H9 (cell line): ENCODE results near the gene SPTBN1. TPM values are rescaled to one million over a fixed set of nuclear protein-coding genes. Genes with fewer than 3 reads are reported as not detected.

Experiments
- DNase-seq: peaks from one replicate; pipeline ENCODE4 v3.0.0-alpha.2; 2017
- H2AFZ ChIP-seq: one replicate; pipeline ENCODE4 v1.6.1; 2013; ENCODE audit warnings: mild to moderate bottlenecking, low read length, control low read depth, moderate library complexity
- H2AK5ac ChIP-seq: 2 replicates; pipeline ENCODE4 v1.6.1; 2013; ENCODE audit warnings: low read length, control low read depth, mixed read lengths; ENCODE audit not compliant: insufficient read length
- H2BK120ac ChIP-seq: one replicate; pipeline ENCODE4 v1.6.1; 2013; ENCODE audit warnings: low read depth, mild to moderate bottlenecking, low read length, control low read depth, inconsistent platforms; ENCODE audit not compliant: poor library complexity, severe bottlenecking
- H2BK12ac ChIP-seq: 2 replicates; pipeline ENCODE4 v1.6.1; 2013; ENCODE audit warnings: low read length, control low read depth, mixed read lengths, low read depth; ENCODE audit not compliant: insufficient read length
- H2BK15ac ChIP-seq: 2 replicates; pipeline ENCODE4 v1.6.1; 2013; ENCODE audit warnings: low read depth, low read length, control low read depth
- H2BK20ac ChIP-seq: one replicate; pipeline ENCODE4 v1.6.1; 2013; ENCODE audit warnings: low read depth, mild to moderate bottlenecking, low read length, control low read depth, inconsistent platforms; ENCODE audit not compliant: poor library complexity, severe bottlenecking
- H2BK5ac ChIP-seq: 2 replicates; pipeline ENCODE4 v1.6.1; 2013; ENCODE audit warnings: low read length, control low read depth, mixed read lengths; ENCODE audit not compliant: insufficient read length
- H3K14ac ChIP-seq: 2 replicates; pipeline ENCODE4 v1.6.1; 2013; ENCODE audit warnings: low read length, control low read depth; ENCODE audit not compliant: insufficient read depth
- H3K18ac ChIP-seq: 2 replicates; pipeline ENCODE4 v1.6.1; 2013; ENCODE audit warnings: low read depth, mild to moderate bottlenecking, mixed read lengths, low read length, control low read depth; ENCODE audit not compliant: insufficient read length
- H3K23ac ChIP-seq: 2 replicates; pipeline ENCODE4 v1.6.1; 2013; ENCODE audit warnings: low read length, control low read depth, mixed read lengths, low read depth; ENCODE audit not compliant: insufficient read length
- H3K23me2 ChIP-seq: 2 replicates; pipeline ENCODE4 v1.6.1; 2013; ENCODE audit warnings: low read depth, mild to moderate bottlenecking, mixed read lengths, low read length, control low read depth; ENCODE audit not compliant: insufficient read length, poor library complexity, severe bottlenecking
- H3K27ac ChIP-seq: 2 replicates; pipeline ENCODE4 v1.5.1; 2013; ENCODE audit warnings: low read length, control low read depth, mixed read lengths, low read depth; ENCODE audit not compliant: insufficient read length
- H3K27me3 ChIP-seq: 2 replicates; pipeline ENCODE4 v1.6.1; 2013; ENCODE audit warnings: low read length, control low read depth, inconsistent platforms; ENCODE audit not compliant: insufficient read depth
- H3K4ac ChIP-seq: 2 replicates; pipeline ENCODE4 v1.6.1; 2013; ENCODE audit warnings: low read depth, mild to moderate bottlenecking, control low read depth, inconsistent platforms, low read length, moderate library complexity
- H3K4me1 ChIP-seq: 2 replicates; pipeline ENCODE4 v1.6.1; 2013; ENCODE audit warnings: low read length, control low read depth, inconsistent platforms; ENCODE audit not compliant: insufficient read depth
- H3K4me2 ChIP-seq: 2 replicates; pipeline ENCODE4 v1.6.1; 2013; ENCODE audit warnings: low read length, control low read depth, mixed read lengths; ENCODE audit not compliant: insufficient read length, insufficient read depth
- H3K56ac ChIP-seq: 2 replicates; pipeline ENCODE4 v1.6.1; 2013; ENCODE audit warnings: low read depth, mild to moderate bottlenecking, mixed read lengths, low read length, control low read depth; ENCODE audit not compliant: insufficient read length
- H3K79me1 ChIP-seq: 2 replicates; pipeline ENCODE4 v1.6.1; 2013; ENCODE audit warnings: low read depth, mild to moderate bottlenecking, moderate library complexity, low read length, control low read depth, inconsistent platforms; ENCODE audit not compliant: insufficient read depth, poor library complexity, severe bottlenecking
- H3K79me2 ChIP-seq: 2 replicates; pipeline ENCODE4 v1.6.1; 2013; ENCODE audit warnings: low read length, control low read depth, inconsistent platforms; ENCODE audit not compliant: insufficient read depth
- H3K9ac ChIP-seq: 2 replicates; pipeline ENCODE4 v1.6.1; 2013; ENCODE audit warnings: low read length, control low read depth, mixed read lengths; ENCODE audit not compliant: insufficient read length; ENCODE audit errors: extremely low read depth
- H3K9me3 ChIP-seq: one replicate; pipeline ENCODE4 v1.6.1; 2013; ENCODE audit warnings: low read depth, low read length, inconsistent platforms; ENCODE audit not compliant: control insufficient read depth
- H3T11ph ChIP-seq: one replicate; pipeline ENCODE4 v1.6.1; 2013; ENCODE audit warnings: mild to moderate bottlenecking, low read length, control low read depth, inconsistent platforms
- H4K20me1 ChIP-seq: one replicate; pipeline ENCODE4 v1.6.1; 2013; ENCODE audit not compliant: control insufficient read depth, insufficient read length, insufficient read depth
- H4K5ac ChIP-seq: 2 replicates; pipeline ENCODE4 v1.6.1; 2013; ENCODE audit warnings: low read depth, mild to moderate bottlenecking, mixed read lengths, low read length, control low read depth; ENCODE audit not compliant: insufficient read length
- H4K8ac ChIP-seq: replicated peaks from 2 replicates; pipeline ENCODE4 v1.6.1; 2013; ENCODE audit warnings: low read length, control low read depth, mixed read lengths, low read depth; ENCODE audit not compliant: insufficient read length
- H4K91ac ChIP-seq: 2 replicates; pipeline ENCODE4 v1.6.1; 2013; ENCODE audit warnings: low read depth, mild to moderate bottlenecking, moderate library complexity, mixed read lengths, low read length, control low read depth; ENCODE audit not compliant: insufficient read length
- H3K27ac Mint-ChIP-seq, 3 experiments: 2 replicates in 2 of 3; 3 replicates in 1 of 3; pipeline ENCODE4 v1.8.0; 2020 to 2021; ENCODE audit warnings: mixed read lengths in 3 of 3, mild to moderate bottlenecking in 1 of 3, moderate library complexity in 1 of 3
- H3K27me3 Mint-ChIP-seq: 2 replicates; pipeline ENCODE4 v1.8.0; 2021; ENCODE audit warnings: low read depth, mild to moderate bottlenecking, moderate library complexity, mixed read lengths
- H3K36me3 Mint-ChIP-seq, 3 experiments: 2 replicates in 2 of 3; 3 replicates in 1 of 3; pipeline ENCODE4 v1.8.0; 2020 to 2021; ENCODE audit warnings: low read depth in 3 of 3, mixed read lengths in 3 of 3; ENCODE audit not compliant: insufficient read depth in 1 of 3
- H3K4me1 Mint-ChIP-seq, 2 experiments: 2 replicates each; pipeline ENCODE4 v1.8.0; 2020; ENCODE audit warnings: mixed read lengths in 2 of 2
- H3K4me3 Mint-ChIP-seq, 2 experiments: 2 replicates in 1 of 2; 3 replicates in 1 of 2; pipeline ENCODE4 v1.8.0; 2020 to 2021; ENCODE audit warnings: mild to moderate bottlenecking in 2 of 2, mixed read lengths in 2 of 2, moderate library complexity in 1 of 2
- H3K9me3 Mint-ChIP-seq, 2 experiments: 2 replicates in 1 of 2; 3 replicates in 1 of 2; pipeline ENCODE4 v1.8.0; 2020; ENCODE audit warnings: mild to moderate bottlenecking in 2 of 2, mixed read lengths in 2 of 2, moderate library complexity in 1 of 2
- WGBS: extraction: QIAGEN DNeasy Blood & Tissue Kit; methylation state at CpG from one replicate; pipeline ENCODE4 v1.1.7; 2013; ENCODE audit warnings: missing lambda C conversion rate, low lambda C conversion rate, mixed read lengths; ENCODE audit not compliant: insufficient read length; ENCODE audit errors: extremely low coverage; 5-methylcytosine and 5-hydroxymethylcytosine counted together
- total RNA-seq: library from RNA; stranded (reverse); gene quantifications from 2 replicates; pipeline ENCODE4 v1.2.1, GENCODE V29; 2021
- TF ChIP-seq, protein P1 (sequence below): fragments of 200-600 bp; sonication (generic); conservative IDR thresholded peaks from 3 replicates; pipeline ENCODE4 v1.8.0; 2021; ENCODE audit warnings: antibody characterized with exemption, mild to moderate bottlenecking

The SPTBN1 gene
- total RNA-seq, 1 experiment from 2014 or later = 164 TPM

DNA sequence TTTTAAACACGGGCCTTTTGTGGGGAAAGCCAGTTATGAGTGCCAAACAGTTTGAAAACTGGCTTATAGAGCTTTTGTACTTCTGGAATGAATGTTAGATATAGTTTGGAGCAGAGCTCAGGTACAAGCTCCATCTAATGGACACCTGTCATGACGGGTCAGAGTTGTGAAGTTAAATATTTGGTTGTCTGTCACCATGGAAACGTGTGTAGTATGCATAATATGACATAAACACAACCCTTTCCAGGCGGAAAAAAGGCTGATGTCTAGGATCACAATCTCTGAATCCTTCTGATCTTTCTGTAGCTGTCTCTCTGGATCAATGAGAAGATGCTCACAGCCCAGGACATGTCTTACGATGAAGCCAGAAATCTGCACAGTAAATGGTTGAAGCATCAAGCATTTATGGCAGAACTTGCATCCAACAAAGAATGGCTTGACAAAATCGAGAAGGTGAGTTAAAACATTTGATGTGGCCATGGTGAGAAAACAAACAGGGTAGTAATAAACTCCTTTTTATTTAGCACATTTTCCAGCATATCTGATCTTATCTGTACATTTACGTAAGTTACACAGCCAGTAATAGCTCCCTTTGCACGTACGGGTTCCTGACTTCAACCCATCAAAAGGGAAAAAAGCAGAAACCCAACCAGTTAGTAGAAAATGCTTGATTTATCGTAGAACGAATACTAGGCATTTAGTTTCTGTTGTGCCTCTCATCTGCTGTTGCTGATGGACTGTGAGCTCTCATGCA, 186.7 kb downstream of the SPTBN1 start:
- DNase-seq = no peak
- H3K4me3 Mint-ChIP-seq = no peak overlapping the region

More for the DNA sequence above, 186.7 kb downstream of the SPTBN1 start:
- no peak overlapping the region for H2AFZ ChIP-seq
- no CpG with 5 or more reads among the region's 11 CpGs for WGBS
- H3K23me2 ChIP-seq = no peaks in the 10 kb centered on the region
- no peak overlapping the region for H3K4me2 ChIP-seq
- H2BK12ac ChIP-seq = no peak overlapping the region
- peaks cover 56 to 90% (median 90%) of the 10 kb centered on the region in 3 experiments; a peak in 6 of 7 replicates for H3K36me3 Mint-ChIP-seq
- H2AK5ac ChIP-seq = no peak overlapping the region
- no peaks in the 10 kb centered on the region for H3K79me2 ChIP-seq
- no peaks in the 10 kb centered on the region for H3K9me3 Mint-ChIP-seq
- H2BK15ac ChIP-seq = no peak overlapping the region
- H3K27me3 Mint-ChIP-seq = no peaks in the 10 kb centered on the region
- TF ChIP-seq, protein P1, sequence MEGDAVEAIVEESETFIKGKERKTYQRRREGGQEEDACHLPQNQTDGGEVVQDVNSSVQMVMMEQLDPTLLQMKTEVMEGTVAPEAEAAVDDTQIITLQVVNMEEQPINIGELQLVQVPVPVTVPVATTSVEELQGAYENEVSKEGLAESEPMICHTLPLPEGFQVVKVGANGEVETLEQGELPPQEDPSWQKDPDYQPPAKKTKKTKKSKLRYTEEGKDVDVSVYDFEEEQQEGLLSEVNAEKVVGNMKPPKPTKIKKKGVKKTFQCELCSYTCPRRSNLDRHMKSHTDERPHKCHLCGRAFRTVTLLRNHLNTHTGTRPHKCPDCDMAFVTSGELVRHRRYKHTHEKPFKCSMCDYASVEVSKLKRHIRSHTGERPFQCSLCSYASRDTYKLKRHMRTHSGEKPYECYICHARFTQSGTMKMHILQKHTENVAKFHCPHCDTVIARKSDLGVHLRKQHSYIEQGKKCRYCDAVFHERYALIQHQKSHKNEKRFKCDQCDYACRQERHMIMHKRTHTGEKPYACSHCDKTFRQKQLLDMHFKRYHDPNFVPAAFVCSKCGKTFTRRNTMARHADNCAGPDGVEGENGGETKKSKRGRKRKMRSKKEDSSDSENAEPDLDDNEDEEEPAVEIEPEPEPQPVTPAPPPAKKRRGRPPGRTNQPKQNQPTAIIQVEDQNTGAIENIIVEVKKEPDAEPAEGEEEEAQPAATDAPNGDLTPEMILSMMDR = no peak
- H4K91ac ChIP-seq = no peak overlapping the region
- no peak overlapping the region for H3K27ac Mint-ChIP-seq
- H3K23ac ChIP-seq = no peak overlapping the region
- H3K27me3 ChIP-seq = no peaks in the 10 kb centered on the region
- no peak overlapping the region for H3K9ac ChIP-seq
- no peak overlapping the region for H2BK120ac ChIP-seq
- no peak overlapping the region for H3K18ac ChIP-seq
- peaks cover 2% of the 10 kb centered on the region for H3K79me1 ChIP-seq
- H3K4ac ChIP-seq = no peak overlapping the region
- no peaks in the 10 kb centered on the region for H3K4me1 Mint-ChIP-seq
- no peak overlapping the region for H3K56ac ChIP-seq
- H3K14ac ChIP-seq = no peak overlapping the region
- H2BK5ac ChIP-seq = no peak overlapping the region
- no peak overlapping the region for H2BK20ac ChIP-seq
- no peak overlapping the region for H3T11ph ChIP-seq
- no peak overlapping the region for H3K27ac ChIP-seq
- H4K5ac ChIP-seq = no peak overlapping the region
- no peaks in the 10 kb centered on the region for H3K4me1 ChIP-seq
- H3K9me3 ChIP-seq = no peaks in the 10 kb centered on the region
- no peaks in the 10 kb centered on the region for H4K20me1 ChIP-seq
- no peak overlapping the region for H4K8ac ChIP-seq
